ENCODE data around the gene HYAL3.
A peak's percentile ranks its signal among the peaks of the same experiment; 100 is the strongest.
"Not testable (repeated sequence)": the region's sequence is repeated elsewhere in the genome, so short reads cannot be mapped to it uniquely, and the experiment has no call there.

Gene HYAL3

DNA sequence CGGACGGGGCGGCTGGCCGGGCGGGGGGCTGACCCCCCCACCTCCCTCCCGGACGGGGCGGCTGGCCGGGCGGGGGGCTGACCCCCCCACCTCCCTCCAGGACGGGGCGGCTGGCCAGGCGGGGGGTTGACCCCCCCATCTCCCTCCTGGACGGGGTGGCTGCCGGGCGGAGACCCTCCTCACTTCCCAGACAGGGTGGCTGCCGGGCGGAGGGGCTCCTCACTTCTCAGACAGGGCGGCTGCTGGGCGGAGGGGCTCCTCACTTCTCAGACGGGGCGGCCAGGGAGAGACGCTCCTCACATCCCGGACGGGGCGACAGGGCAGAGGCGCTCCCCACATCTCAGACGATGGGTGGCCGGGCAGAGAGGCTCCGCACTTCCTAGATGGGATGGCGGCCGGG lies 12.8 kb upstream of the HYAL3 start:
- not testable (repeated sequence) for H3K9ac ChIP-seq (ENCODE audit: low read depth, low read length); H3K36me3 ChIP-seq (ENCODE audit: insufficient read depth, low read length); H3K9me3 ChIP-seq (ENCODE audit: control insufficient read depth, insufficient read depth, low read length); H3K4me1 ChIP-seq (ENCODE audit: insufficient read depth, low read length)

DNA sequence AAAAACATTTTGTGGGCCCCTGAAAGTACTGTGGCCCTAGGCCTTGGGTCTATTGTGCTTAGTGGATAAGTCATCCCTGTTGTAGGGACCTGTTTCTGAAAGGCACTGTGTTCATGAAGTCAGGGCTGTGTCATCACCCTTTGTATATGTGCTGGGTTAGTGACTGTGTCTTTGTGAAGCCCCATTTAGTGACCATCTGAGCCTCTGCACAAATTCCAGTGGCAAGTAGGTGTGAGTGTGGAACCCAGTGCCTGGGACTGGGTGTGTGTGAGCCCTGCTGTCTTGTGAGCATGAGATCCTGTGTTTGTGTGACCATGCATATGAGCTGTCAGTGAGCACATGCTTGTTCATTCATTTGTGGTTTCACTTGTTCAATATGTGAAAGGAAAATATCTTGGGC lies 5.4 kb upstream of the HYAL3 start:
- Histone ChIP-seq H3K36me3 (ENCODE audit: insufficient read depth, low read length) (no peaks in the 10 kb centered on the region), H3K4me1 (ENCODE audit: insufficient read depth, low read length) (peaks cover 11% of the 10 kb centered on the region), H3K9ac (ENCODE audit: low read depth, low read length) (no peak overlapping the region), H3K9me3 (ENCODE audit: control insufficient read depth, insufficient read depth, low read length) (peaks cover 5% of the 10 kb centered on the region; the same call in 1 of the 2 replicates)

DNA sequence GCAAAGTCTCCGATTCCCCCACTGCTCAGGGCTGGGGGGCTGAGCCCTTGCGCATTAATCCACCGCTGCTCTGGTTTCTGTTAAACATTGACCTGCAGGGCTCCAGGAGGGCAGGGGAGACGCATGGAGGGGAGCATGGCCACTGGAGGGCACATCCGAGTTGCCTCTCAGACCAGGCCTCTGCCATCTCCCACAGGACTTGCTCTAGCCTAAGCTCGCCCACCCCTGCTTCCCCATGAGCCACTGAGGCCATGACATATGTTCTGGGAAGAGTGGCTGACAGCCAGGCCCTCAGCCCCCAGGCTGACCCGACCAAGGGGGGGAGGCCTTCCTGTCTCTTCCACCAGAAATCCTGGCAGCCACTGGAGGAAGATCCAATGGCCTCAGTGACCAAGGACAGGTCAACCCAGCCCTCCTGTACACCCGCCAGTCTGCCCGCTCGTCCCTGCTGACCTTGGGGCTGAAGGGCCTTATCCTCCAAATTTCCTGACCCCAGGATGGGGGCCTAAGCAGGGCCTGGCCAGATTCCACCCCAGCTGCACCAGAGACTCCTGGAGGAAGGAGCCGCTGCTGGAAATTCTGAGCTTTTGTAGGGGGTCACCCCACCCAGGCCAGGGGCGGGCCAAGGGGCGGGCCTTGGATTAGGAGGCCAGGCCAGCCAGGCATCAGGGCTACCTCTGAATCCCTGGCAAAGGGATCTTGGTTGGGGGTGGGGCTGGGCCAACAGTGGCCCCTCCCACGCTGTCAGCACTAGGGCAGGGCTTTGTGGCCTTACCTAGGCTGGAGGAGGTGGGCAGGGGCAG lies 4.0 kb upstream of the HYAL3 start, which contains the start of gene HYAL1:
TSS of gene HYAL1 (minus strand) at position 562 of the 803 bp plus-strand sequence. CDS start 618 bp downstream, outside the sequence.
- Histone ChIP-seq H3K9me3 (ENCODE audit: control insufficient read depth, insufficient read depth, low read length) (peaks cover 5% of the 10 kb centered on the region; the same call in 1 of the 2 replicates), H3K4me1 (ENCODE audit: insufficient read depth, low read length) (peaks cover 11% of the 10 kb centered on the region), H3K36me3 (ENCODE audit: insufficient read depth, low read length) (no peaks in the 10 kb centered on the region), H3K9ac (ENCODE audit: low read depth, low read length) (0 out of 2 replicates have a peak within 1 kb of the TSS, but pooled peaks have one; percentile 19)

DNA sequence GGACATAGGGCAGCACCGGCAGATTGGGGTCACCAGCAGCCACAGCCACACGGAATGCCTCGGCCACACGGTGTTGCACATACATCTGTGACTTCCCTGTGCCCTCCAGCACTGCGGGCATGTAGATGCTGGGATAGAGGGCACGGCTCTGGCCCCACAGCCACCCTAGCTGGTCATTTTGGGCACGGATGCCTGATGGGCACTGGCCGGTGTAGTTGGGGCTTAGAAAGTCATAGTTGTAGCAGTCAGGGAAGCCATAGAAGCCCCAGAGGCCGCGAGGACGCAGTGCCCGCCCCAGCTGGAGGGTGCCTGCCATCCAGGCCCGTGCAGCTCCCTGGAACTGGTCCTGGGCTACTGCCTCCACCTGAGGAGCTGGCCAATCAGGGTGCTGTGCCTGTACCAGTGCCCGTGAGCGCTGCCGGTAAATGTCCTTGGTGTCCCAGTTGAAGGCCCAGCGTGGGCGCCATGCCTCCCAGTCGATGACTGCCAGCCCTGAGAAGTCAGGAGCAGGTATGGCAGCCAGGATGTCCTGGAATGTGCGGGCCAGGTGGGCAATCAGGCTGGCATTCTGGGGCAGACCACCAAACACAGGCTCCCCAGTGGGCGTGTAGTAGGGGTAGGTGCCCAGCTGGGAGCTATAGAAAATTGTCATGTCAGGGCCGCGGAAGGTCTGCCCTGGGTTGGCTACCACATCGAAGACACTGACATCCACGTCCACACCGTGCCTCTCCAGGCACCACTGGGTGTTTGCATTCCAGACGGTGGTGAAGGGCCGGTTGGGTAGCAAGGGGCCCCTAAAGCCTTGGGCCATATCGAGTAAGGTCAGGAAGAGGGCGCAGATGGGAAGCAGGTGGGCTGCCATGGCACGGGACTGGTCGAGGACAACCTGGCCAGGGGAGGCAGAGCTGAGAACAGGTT lies 3.1 kb upstream of the HYAL3 start:
- Histone ChIP-seq H3K9ac (ENCODE audit: low read depth, low read length) (no peak overlapping the region), H3K4me1 (ENCODE audit: insufficient read depth, low read length) (peaks cover 11% of the 10 kb centered on the region)

DNA sequence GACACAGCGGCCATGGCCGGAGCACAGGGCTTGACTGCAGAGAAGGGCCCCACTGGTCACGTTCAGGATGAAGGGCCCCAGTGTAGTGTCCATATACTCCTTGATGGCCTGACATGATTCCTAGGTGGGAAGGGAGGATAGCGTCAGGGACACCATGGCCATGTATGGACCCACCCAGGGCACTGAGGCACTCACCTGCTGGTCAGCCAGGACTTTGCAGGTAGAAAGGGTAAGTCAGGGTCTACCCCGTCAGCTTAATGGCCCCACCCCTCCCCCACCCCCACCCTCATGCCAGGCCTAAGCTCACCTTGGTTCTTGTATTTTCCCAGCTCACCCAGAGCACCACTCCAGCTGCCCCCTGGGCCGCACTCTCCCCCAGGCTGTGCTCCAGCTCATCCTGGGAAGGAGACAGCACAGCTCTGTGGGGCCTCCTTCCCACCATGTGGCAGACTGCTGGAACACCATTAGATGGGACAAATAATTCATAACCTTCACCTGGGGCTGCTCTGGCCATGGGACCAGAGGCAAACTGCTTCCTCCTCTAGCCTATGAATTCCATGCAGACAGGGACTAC lies 1.6 kb upstream of the HYAL3 start:
- H3K4me1 ChIP-seq (ENCODE audit: insufficient read depth, low read length) = peaks cover 11% of the 10 kb centered on the region
- no peaks in the 10 kb centered on the region for H3K36me3 ChIP-seq (ENCODE audit: insufficient read depth, low read length)
- H3K9me3 ChIP-seq (ENCODE audit: control insufficient read depth, insufficient read depth, low read length) = peaks cover 1% of the 10 kb centered on the region; the same call in 1 of the 2 replicates
- no peak overlapping the region for H3K9ac ChIP-seq (ENCODE audit: low read depth, low read length)

More for the DNA sequence above, 3.1 kb upstream of the HYAL3 start:
- Histone ChIP-seq H3K9me3 (ENCODE audit: control insufficient read depth, insufficient read depth, low read length) (peaks cover 5% of the 10 kb centered on the region; the same call in 1 of the 2 replicates), H3K36me3 (ENCODE audit: insufficient read depth, low read length) (no peaks in the 10 kb centered on the region)

DNA sequence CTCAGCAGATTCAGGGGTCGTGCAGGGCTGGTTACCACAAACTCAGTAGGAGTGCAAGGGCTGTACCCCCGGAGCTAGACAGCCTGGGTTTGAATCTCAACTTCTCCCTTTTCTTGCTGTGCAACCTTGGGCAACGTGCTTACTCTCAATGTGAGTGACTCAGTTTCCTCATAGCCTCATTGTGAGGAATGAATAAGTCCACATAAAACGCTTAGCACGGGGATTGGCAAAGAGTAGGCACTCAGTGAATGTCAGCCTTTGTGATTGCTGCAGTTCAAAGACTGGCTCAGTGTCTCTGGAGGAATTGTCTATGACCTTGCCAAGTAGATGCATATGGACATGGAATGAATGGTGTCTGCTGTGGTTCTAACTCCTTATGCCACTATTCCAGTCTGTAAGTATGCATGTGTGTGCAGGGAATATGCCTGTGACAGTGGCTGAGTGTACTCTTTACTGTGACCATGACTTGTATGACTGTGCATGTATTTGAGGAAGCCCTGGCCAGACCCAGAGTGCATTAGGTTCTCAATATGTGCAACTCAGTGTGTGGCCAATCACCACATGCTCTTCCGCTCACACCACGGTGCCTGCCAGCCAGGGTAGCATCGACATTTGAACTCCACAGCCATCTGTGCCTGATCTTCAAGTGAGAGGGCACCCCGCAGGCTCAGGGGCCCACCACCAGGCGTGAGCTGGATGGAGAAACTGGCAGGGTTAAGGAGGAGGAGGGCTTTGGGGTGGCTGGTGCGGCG lies 900 bp upstream of the HYAL3 start:
- peaks cover 11% of the 10 kb centered on the region for H3K4me1 ChIP-seq (ENCODE audit: insufficient read depth, low read length)
- H3K36me3 ChIP-seq (ENCODE audit: insufficient read depth, low read length) = no peaks in the 10 kb centered on the region
- H3K9ac ChIP-seq (ENCODE audit: low read depth, low read length) = peak overlapping the region; percentile 45
- H3K9me3 ChIP-seq (ENCODE audit: control insufficient read depth, insufficient read depth, low read length) = no peaks in the 10 kb centered on the region

DNA sequence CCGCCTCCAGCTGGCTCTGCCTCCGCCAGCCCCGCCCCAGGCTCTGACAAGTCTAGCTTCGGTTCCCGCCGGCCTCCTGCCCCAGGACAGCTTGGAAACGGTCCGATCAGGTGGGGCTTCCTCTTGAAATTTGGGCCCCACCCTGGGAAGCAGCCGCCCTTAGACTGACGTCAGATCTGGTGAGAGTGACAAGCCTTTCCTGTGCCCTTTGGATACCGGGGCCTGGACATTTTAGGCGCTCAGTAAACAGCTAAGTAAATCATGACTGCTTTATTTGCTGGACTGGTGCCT lies 378 bp upstream of the HYAL3 start:
- Histone ChIP-seq H3K9me3 (ENCODE audit: control insufficient read depth, insufficient read depth, low read length) (no peaks in the 10 kb centered on the region), H3K9ac (ENCODE audit: low read depth, low read length) (peak overlapping the region; percentile 45), H3K4me1 (ENCODE audit: insufficient read depth, low read length) (peaks cover 11% of the 10 kb centered on the region), H3K36me3 (ENCODE audit: insufficient read depth, low read length) (no peaks in the 10 kb centered on the region)

DNA sequence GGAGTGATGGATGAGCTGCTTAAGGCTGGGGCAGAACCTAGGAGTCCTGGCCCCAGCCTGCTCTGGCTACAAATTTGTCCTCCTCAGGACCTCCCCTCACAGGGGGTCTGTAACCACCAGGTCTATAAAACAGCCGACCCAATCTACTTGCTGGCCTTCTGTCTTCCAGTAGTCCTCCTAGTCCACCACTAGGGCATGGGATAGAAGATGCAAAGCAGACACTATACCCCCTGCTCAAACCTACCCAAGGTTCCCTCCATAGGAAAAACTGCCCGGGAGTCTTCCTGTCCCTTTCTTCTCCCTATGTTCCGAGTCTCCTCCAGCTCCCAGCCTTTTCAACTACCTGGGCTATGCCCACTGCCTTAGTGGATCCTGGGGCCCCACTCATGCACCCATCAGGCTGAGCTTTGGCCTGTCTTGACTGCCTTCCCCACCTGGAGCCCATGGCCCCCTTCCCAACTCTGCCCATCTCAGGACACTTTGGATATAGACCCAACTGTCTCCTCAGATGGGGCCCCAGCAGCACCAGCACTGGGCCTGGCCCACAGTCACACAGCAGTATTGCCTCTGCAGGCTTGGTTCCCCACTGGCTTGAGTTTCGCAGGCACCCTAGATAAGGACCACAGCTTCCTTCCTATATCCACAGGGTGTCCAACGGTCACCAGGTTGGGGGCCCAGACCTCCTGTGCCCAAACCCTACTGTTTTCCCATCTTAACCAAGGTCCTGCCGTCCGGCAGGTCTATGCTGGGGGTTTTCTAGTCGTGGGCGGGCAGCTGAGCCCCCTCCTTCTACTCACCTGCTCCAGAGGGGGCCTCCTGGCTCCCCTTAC lies 1.1 kb downstream of the HYAL3 start:
- H3K9me3 ChIP-seq (ENCODE audit: control insufficient read depth, insufficient read depth, low read length) = no peaks in the 10 kb centered on the region
- H3K4me1 ChIP-seq (ENCODE audit: insufficient read depth, low read length) = peaks cover 8% of the 10 kb centered on the region
- peak overlapping the region; percentile 97 for H3K9ac ChIP-seq (ENCODE audit: low read depth, low read length)
- H3K36me3 ChIP-seq (ENCODE audit: insufficient read depth, low read length) = no peaks in the 10 kb centered on the region

DNA sequence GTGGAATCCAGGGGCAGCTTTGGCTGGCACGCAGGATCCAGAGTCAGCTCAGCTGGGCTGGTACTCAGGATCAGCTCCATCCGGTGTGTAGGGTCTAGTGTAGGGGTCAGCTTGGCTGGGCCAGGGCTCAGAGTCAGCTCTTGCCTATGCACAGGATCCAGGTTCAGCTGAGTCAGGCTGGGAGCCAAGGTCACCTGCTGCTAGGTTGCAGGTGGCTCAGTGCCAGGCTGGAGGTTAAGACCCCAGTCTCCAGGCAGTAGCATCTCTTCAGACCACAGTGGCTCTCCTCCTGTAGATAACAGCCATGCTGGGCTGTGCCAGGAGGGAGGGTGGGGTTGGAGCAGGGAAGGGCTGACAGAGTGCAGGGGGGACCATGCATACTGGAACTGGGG lies 1.8 kb downstream of the HYAL3 start:
- Histone ChIP-seq H3K36me3 (ENCODE audit: insufficient read depth, low read length) (no peaks in the 10 kb centered on the region), H3K9me3 (ENCODE audit: control insufficient read depth, insufficient read depth, low read length) (no peaks in the 10 kb centered on the region), H3K4me1 (ENCODE audit: insufficient read depth, low read length) (peaks cover 7% of the 10 kb centered on the region), H3K9ac (ENCODE audit: low read depth, low read length) (no peak overlapping the region)

DNA sequence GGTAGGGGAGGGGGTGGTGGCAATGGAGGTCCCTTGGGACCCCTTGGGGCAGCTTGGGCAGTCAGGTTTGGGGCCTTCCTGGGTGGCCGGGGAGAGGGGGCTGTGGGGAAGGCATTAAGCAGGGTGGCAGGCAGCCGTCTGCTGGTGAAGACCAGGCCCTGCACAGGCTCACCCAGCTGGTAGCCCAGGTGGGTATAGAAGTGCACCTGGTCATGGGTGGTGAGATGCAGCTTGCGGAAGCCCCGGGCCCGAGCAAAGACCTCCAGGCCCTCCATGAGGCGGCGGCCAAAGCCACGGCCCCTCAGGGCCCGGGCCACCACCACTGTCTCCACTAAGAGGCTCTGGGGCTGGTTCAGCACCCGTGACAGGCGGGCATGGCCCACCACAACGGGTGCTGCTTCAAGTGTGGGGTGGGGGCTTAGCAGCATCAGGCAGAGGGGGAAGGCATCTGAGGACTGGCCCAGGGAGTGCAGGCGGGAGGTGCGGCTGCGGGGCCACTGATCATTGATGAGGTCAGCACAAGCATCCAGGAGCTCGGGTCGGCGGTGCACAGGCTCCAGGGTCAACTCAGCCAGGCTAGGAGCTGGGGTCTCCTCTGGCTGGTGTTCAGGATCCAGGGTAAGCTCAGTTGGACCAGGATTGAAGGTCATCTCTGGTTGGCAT lies 2.4 kb downstream of the HYAL3 start:
- no peaks in the 10 kb centered on the region for H3K9me3 ChIP-seq (ENCODE audit: control insufficient read depth, insufficient read depth, low read length)
- H3K4me1 ChIP-seq (ENCODE audit: insufficient read depth, low read length) = peaks cover 7% of the 10 kb centered on the region
- no peak overlapping the region for H3K9ac ChIP-seq (ENCODE audit: low read depth, low read length)
- H3K36me3 ChIP-seq (ENCODE audit: insufficient read depth, low read length) = no peaks in the 10 kb centered on the region

DNA sequence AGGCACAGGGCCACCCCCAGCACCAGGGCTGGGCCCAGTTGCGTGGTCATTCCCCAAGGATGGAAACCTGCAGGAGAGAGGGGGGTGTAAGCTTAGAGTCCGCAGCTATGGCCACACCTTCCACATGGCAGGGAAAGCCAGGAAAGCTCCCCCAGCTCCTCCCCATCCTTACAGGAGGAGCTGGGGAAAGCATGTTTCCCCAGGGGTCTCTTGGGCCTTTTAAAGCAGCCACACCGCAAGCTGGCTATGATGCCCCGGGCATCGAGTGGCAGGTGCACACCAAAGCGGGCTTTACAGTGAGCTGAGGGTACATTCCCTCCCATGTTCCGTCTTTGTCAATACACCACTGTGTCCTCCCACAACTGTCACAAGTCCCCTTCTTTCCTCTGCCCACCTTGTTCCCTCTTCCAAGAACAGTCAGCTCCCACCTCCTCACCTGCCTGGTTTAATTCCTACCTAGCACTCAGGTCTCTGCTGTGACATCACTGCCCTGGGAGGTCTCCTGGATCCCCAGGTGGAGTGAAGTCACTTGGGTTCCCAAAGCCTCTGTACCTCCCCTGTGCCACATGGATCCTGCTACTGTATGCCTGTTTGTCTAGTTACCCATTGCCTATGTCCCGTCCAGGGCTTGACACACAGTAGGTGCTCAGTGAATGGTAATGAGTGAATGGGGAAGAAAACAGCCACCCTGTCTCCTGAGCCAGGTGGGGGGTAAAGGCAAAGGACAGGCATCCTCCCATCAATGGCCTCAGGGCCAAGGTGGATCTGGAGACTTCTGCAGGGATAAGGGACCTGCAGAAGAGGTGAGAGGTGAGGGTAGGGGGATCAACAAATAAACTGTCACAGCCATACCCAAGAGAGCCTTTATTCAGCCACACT lies 3.4 kb downstream of the HYAL3 start:
- H3K9me3 ChIP-seq (ENCODE audit: control insufficient read depth, insufficient read depth, low read length) = no peaks in the 10 kb centered on the region
- H3K4me1 ChIP-seq (ENCODE audit: insufficient read depth, low read length) = peaks cover 11% of the 10 kb centered on the region
- no peak overlapping the region for H3K9ac ChIP-seq (ENCODE audit: low read depth, low read length)
- no peaks in the 10 kb centered on the region for H3K36me3 ChIP-seq (ENCODE audit: insufficient read depth, low read length)

Measured in ES-I3 (cell line).